NCI-H2196 (cell line): ENCODE data around the gene NCF2.
"Not testable (repeated sequence)": the region's sequence is repeated elsewhere in the genome, so short reads cannot be mapped to it uniquely, and the experiment has no call there.

Source experiments
- DNase-seq: peaks from one replicate; lab custom pipeline; 2025; ENCODE audit not compliant: unreplicated experiment; lab: John Stamatoyannopoulos, UW

NCF2 gene

DNA sequence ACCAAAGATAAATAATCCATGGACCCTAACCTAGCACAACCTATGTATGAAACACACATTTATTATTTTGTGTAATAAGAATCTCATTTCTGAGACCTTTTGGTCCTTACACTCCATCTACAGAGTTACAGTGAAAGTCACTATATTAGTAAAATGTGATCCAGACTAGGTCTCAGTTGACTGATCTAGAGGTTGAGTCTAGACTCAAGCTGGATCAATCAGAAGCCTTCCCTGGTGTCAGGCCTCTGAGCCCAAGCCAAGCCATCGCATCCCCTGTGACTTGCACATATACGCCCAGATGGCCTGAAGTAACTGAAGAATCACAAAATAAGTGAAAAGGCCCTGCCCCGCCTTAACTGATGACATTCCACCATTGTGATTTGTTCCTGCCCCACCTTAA, 22.7 kb upstream of the NCF2 start:
- not testable (repeated sequence) for DNase-seq

DNA sequence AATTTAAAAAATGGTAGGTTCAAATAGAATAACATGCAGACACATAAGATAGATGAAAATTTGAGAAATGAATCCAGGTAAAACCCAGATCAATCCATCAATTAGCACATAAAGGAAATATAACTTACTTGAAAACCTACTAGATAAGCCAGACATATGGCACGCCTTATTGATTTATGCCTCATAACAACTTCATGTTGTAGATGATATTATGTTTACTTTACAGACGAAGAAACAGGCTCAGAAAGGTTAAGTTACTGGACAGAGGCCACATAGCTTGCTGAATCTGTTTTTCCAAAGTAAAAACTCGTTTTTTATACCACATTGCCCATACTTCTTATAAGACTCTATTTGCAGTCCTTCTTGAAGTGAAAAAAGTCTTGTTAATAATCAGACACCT, 22.1 kb upstream of the NCF2 start:
- DNase-seq = no peak

DNA sequence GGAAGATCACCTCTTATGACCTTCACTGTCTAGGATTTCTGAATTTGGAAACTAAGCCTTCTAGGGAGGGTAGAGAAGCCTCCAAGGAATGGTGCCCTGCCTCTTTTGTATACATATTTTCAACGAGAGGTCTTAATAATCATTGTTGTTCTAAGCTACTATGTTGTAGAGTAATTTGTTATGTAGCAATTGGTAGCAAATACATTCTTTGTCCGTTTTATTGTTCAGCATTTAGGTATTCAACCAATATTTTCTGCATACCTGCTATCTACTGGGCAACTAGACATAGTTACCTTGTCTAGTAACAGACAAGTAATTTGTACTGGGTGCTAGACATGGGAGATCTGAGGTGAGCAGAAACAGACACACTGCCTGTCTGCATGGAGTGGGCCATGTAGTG, 20.8 kb upstream of the NCF2 start:
- no peak for DNase-seq

DNA sequence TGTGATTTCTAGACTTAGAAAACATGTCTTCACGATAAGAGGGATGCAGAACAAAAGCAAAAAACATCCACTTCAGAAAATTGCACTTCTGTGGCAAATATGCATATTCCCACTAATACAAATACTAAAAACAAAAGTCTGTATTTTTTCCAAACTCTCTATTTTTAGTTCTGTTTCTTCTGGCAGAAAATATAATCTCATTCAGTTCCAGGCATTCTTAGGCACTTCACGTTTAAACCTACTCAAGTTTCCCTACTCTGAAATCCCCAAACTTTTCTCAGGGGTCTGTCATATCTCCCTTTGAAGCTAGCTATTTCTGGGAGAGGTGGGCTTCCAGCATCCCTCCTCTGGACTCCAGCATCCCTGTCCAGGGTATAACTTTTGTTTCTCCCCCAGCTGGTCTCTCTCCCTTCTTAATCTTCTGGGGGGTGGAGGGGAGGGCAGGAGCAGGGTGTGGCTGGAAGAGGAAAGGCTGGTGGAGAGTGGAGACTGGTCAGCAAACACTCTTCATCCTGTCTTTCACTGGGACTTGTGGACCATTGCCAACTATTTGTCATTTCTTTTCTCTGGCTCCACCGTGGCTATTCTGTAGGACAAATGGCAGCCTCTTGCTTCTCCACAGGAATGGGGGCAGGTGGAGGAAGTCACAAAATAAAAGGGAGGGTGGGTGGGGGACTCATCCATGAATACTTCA, 19.6 kb upstream of the NCF2 start:
- DNase-seq = peak; percentile 88

DNA sequence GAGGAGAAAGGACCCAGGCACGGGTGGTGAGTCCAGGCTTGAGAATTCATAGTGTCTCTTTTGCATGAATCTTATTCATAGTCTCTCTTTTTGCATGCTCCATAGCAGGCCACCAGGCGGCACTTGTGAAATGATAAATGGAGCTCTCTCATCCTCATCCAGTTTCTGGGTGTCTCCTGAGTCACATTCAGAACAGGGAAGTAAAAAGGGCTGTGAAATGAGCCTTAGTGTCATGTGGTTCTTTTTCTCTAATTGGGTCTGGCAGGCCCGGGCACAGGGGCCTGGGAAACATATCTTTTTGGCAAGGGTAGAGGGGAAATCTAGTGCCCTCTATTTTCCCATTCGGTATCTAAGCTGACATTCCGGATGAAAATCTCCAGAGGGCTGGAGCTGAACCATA, 19.1 kb upstream of the NCF2 start:
- DNase-seq = peak; percentile 22

DNA sequence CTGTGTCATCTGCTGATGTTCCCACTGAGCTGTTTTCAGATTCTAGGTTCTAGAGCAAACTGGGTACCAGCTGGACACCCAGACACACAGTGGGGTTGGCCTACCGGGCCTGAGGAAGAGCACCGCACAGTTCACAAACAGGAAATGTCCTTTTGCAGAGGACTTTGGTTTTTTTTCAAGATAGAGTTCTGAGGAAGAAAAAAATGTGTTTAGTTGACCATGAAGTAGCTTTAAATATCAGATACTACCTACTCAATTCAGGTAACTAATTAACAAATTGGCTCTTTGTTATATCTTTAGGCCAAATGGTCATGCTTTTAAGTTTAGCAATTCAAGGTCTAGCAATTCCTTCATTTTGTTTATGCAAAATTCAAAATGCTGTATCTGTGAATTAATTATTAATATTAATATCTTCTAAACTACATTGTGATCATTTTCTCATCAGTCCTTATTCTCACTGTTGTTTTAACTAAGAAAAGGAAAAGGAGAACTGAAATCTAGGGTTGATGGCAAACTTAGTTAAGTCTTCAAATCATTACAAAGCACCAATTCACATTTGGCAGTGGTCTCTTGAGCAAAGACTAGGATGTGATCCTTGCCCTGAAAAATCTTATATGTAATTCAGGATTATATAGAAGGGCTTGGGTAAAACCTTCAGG, 17.2 kb upstream of the NCF2 start:
- DNase-seq = no peak

DNA sequence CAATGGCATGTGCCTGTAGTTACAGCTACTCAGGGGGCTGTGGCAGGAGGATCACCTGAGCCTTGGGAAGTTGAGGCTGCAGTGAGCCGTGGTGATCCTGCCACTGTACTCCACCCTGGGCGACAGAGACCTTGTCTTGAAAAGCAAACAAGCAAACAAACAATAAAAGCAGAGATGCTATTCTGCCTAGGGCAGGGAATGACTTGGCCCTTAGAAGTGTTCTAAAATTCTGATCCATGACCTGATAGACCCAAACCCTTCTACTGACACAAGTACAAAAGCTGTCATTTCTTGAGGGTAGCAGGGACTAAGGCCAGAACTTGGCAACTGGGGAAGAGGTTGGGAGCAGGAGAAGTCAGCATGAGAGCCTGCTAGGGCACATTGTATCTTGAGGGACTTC, 15.6 kb upstream of the NCF2 start:
- no peak for DNase-seq

DNA sequence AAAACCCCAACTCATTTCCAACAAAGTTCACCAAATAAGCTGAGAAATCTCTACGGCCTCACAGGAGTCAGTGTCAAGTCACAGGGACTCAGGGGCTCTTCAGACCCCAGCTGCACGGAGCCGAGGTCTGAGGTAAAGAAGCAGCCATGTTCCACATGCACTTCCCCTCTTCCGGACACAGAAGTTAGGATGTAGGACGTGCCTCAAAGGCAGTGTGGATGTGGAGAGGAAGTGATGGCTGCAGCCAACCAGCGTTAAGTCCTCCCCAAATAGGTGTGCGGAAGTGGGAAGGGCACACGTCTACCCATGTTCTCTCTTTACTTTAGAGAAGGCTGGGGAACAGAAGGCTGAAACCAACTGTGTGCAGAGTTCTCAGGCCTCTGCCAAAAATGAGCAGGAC, 14.6 kb upstream of the NCF2 start:
- no peak for DNase-seq

DNA sequence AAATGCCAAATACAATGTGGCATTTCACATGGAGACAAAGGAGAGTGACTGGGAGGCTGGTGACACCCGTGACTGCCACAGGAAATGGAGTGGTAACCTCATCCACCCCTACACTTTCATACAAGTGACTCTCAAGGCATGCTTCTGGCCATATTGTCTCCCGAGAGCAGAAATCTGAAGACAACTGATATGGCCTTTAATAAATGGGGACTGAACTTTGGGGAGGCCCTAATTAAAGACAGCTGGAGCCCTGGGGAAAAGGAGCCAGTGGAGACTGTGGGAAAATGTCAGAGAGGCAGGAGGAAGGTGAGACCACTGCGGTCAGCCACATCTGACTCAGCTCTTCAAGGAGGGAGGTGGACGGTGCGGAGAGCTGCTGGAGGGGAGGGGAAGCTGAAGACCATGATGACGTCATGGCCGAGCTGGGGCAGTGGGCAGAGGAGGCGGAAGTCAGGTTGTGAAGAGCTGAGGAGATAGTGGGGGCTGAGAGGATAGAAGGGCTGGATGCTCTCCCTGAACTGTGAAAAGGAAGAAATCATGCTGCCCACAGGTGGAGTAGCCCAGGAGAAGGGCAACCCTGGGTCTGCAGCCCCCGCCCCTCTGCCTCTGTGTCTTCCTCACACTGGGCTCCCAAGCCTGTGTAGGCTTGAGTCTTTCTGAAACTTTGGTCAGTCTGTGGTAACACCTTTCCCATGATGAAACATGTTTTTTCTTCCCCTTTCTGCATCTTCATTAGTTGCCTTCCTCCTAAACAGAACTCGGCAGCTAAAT, 14.0 kb upstream of the NCF2 start:
- no peak for DNase-seq

DNA sequence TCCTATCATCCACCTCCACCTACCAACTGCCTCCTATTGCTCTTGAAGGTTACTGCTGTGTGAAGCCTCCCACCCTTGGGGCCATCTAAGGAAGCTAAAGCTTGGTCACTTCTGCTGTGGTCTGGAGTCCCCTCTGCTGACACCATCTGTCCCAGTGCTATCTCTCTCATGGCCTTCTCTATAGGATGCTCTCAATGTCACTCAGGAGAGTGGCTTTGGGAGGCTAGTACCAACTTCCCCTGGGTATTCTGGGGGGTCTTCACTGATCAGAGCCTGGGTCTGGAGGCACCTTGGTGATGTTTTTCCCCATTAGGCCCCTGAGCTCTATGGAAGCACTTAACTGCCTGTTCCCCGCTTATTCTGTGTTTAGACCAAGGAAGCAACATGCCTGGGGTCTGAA, 12.3 kb upstream of the NCF2 start:
- DNase-seq = no peak

DNA sequence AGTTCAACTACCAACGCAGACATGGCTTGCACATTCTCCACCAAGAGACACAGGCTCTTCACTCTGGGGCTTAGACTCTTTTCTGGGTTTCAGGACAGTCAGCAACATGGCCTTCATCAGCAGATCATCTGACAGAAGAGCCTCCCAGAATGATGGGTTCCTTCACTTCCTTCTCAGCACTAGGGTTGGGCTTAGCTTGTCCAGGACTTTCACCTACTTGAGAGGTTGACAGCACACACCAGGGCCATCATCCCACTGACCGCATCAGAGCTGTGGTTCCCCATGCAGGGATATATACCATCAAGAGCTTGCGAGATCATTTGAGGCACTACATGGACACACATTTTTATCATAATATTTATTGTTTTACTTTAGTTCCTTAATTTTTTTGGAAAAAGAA, 10.4 kb upstream of the NCF2 start:
- DNase-seq = no peak

DNA sequence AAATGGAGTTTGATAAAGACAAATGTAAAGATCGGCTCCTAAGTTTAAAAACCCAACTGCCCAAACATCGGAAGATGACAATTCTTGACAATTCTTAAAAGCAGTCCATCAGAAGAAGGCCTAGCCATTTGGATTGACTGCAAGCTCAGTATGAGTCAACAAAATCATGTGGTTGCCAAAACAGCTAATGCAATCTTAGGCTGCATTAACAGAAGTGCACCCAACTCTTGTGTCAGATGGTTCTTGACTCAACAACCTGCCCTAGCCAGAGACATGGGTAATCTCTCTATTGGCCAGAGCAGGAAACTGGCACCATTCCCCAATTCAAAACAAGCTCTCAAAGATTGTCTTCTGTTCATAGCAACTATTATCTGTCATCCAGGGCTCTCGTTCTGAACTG, 9.9 kb upstream of the NCF2 start:
- peak; percentile 15 for DNase-seq

DNA sequence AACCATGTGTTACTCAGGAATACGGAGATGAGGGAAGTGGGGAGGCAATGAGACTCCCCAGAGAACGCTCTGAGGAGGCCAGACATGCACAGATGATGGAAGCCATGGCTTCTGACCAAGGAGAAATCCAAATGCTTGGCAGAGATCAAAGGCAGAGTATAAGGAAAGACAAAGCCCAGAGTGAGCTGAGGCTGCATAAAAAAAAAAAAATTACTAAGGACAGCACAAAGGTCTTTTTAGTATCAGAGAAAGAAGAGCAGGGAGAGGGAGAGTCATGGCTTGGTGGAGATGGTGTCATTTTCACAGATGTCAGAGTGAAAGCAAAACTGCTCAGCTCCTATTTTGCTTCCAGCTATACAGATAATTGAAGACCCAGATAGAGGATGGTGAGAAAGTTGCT, 8.1 kb upstream of the NCF2 start:
- DNase-seq = no peak

DNA sequence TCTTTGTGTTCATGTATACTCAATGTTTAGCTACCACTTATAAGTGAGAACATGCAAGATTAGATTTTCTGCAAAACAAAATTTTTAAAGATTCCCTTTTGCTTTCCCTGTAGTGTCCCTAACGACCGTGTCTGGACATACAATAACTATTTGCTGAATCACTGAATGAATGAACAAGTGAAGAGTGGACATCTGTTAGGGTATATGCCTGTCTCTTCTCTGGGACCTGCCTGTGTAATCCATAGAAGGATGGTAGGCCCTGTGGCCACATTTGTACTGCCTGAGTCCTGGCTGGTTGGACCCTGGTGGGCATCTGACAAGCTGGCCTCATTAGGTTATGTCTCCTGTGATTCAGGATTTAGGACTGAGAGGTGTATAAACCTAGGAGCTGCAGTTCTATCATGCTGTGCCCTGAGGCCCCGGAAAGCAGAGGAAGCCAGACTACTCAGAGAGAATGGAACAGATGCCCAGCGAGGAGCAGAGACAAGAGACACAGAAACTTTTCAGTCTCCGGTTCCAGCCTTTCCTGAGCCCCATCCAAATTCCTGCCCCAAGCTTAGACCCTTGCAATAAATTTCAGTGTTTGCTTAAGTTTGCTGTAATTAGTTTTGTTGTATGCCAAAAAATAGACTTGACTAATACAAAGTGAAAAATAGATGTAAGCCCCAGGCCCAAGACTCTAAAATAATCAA, 7.5 kb upstream of the NCF2 start:
- DNase-seq = no peak

DNA sequence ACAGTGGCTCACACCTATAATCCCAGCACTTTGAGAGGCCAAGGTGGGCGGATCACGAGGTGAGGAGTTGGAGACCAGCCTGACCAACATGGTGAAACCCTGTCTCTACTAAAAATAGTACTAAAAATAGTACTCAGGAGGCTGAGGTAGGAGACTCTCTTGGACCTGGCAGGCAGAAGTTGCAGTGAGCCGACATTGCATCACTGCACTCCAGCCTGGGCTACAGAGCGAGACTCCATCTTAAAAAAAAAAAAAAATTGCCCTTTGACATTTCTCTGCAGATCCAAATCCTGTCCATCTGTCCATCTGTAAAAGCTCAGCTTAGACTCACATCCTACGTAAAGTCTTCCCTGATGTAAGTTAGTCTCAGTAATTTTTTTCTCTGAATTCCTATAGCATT, 6.2 kb upstream of the NCF2 start:
- no peak for DNase-seq

DNA sequence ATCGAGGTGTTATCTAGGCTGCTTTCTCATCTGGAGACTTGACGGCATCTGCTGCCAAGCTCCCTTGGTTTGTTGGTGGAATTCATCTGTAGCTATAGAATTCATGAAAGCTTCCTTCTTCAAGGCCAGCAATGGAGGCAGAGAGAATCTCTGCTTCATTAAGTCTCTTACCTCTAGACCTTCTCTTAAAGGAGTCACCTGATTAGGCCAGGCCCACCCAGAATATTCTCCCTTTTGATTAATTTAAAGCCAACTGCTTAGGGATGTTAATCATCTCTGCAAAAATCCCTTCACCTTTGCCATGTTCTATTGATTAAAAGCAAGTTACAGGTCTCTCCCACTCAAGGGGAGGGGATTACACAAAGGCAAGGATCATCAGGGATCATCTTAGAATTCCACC, 5.3 kb upstream of the NCF2 start:
- DNase-seq = no peak

DNA sequence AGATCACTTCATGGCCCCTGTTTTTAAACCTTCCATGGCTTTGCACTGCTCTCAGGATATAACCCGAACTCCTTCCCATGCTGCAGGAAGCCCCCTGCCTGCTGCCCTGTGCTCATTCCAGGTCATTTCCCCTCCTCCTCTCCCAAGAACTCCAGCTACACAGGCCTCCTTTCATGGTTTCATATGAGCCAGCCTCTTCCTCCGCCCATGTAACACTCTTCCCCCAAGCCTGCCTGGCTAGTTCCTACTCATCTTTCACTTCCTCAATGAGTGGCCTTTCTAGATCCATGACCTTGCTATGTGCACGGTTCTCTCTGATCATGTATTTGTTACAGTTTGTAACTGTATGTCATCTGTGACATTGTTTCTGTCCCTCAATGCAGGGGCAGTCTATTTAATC, 3.1 kb upstream of the NCF2 start:
- no peak for DNase-seq

DNA sequence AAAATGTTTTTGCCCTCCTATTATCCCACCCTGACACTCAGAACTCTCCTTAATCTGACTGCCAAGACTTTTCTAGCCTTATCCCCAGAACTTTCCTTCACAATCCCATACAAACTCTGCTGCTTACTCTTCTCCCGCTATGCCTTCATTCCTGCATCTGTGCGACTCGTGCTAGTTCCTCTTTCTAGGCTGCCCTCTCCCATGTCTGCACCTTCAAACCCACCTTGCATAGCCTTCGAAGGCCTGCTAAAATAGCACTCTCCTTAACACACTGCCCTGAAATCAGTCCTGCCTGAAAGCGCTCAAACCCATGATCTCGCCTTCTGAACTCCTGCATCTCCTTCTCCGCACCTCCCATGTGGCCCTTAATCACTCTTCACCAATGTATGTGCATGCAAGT, 2.5 kb upstream of the NCF2 start:
- no peak for DNase-seq

DNA sequence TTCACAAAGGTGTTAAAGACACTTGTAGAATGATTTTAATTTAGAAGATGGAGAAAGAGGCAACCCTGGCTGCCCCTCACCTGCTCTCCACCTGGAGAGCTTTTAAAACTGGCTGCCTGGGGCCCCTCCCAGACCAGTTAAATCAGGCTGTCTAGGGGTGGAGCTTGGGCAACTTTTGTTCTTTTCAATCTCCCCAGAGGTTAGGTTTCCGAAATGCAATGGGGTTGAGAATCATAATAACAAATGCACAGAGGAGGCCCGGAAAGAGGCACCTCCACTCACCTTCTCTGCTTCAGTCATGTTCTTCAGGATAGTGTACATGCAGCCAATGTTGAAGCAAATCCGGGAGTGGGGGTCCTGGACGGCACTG, 400 bp downstream of the NCF2 start:
- DNase-seq = no peak

DNA sequence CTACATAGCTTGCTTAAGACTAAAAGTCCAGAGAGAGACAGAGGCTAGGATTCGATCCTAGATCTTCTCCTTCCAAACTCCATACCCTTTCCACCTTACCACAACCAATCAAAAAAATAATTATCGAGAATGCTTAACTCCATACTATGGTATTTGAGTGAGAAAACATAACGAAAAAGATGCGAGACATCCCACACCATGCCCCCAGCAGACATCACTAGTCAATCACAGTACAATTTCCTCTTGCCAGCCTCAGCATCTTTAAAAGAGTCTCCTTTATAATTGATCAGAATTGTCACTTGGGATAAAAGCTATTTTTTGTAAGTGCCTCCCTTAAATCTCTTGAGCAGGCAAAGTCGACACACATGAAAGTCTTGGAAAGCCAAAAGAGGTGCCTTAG, 875 bp downstream of the NCF2 start:
- no peak for DNase-seq

DNA sequence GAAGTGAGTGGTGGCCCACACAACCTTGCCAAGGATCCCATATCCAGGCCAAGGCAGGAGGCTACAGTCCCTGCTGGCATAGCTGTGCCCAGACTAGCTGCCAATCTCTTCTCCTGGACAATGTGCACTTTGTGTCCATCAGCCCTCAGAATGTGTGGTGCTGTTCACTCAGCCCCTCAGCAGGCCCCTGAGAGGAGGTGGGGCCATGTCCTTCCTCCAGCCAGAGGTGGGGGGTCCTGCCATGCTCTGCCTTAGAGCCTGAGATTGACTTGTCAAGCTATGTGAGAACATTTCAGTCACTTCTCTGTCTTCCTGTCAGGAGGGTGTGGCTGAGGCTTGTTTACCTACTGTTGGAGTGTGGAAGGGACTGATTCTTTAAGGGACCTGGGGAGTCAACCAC, 1.4 kb downstream of the NCF2 start:
- no peak for DNase-seq

DNA sequence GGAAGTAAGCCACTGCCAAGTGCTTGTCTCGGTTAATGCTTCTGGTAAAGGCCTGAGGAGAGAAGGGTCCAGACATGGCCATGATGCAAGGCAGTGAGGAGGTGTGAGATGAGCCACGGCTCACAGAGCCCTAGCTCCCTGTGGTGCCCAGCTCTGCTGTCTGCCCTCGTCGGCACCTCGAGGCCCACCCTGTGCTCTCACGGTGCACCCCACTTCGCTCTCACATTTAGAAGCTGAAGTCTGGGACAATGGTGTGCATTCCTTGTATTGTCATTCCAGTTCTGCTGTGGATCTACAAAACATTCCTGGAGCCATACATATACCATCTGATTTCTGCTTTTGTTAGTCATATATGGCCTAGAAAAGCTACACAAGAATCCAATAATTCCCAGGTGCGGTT, 3.3 kb downstream of the NCF2 start:
- DNase-seq = no peak
